Esophagus muscularis mucosa (tissue), 4 donors: ENCODE data around the gene HSBP1. TPM values are rescaled to one million over a fixed set of nuclear protein-coding genes. Genes with fewer than 3 reads are reported as not detected.

ENCODE experiments used
- DNase-seq: peaks from one replicate; pipeline ENCODE4 v3.0.0-alpha.2; 2017; ENCODE audit errors: extremely low spot score
- H3K27ac ChIP-seq, 4 donors: fragments of 200-600 bp; sonication (generic); replicated peaks in 1 of 4; 1 replicate in 3 of 4; 2 replicates in 1 of 4; pipeline ENCODE4 v1.5.1; 2016 to 2019; ENCODE audit warnings: mild to moderate bottlenecking in 1 of 4
- H3K27me3 ChIP-seq, 4 donors: fragments of 200-600 bp; sonication (generic); one replicate each; pipeline versions ENCODE4 v1.5.1 to v1.6.0; 2016 to 2019
- H3K36me3 ChIP-seq, 4 donors: fragments of 200-600 bp; sonication (generic); one replicate each; pipeline ENCODE4 v1.5.1; 2016 to 2019
- H3K4me1 ChIP-seq, 4 donors: fragments of 200-600 bp; sonication (generic); one replicate each; pipeline ENCODE4 v1.5.1; 2016 to 2019
- H3K4me3 ChIP-seq, 4 donors: fragments of 200-600 bp; sonication (generic); 1 replicate in 2 of 4; 2 replicates in 2 of 4; pipeline ENCODE4 v1.5.1; 2016 to 2019; ENCODE audit warnings: mild to moderate bottlenecking in 4 of 4, moderate library complexity in 1 of 4
- H3K9me3 ChIP-seq, 4 donors: fragments of 200-600 bp; sonication (generic); 1 replicate in 3 of 4; 2 replicates in 1 of 4; pipeline ENCODE4 v1.5.1; 2016 to 2019
- CTCF ChIP-seq, 3 experiments: fragments of 200-600 bp in 2 of 3; fragments of 450-650 bp in 1 of 3; sonication (generic) in 2 of 3; IDR thresholded peaks; one replicate each; pipeline ENCODE4 v1.5.1; 2017 to 2019; ENCODE audit warnings: antibody characterized with exemption in 3 of 3, mild to moderate bottlenecking in 2 of 3, moderate library complexity in 1 of 3
- EP300 ChIP-seq: sonication (generic); formaldehyde crosslinking; IDR thresholded peaks from one replicate; pipeline ENCODE4 v1.6.1; 2017; ENCODE audit warnings: antibody characterized with exemption
- POLR2A ChIP-seq: fragments of 450-650 bp; IDR thresholded peaks from one replicate; pipeline ENCODE4 v1.6.1; 2017; ENCODE audit warnings: antibody characterized with exemption, moderate library complexity, mild to moderate bottlenecking, low read depth
- POLR2AphosphoS5 ChIP-seq, 2 donors: sonication (generic); formaldehyde crosslinking; IDR thresholded peaks; one replicate each; pipeline ENCODE4 v1.6.1; 2017; ENCODE audit warnings: antibody characterized with exemption in 2 of 2
- WGBS: methylation state at CpG from one replicate; pipeline ENCODE4 v1.1.5; 2018; 5-methylcytosine and 5-hydroxymethylcytosine counted together
- intact Hi-C: fragments of 100-400 bp; cut with DNase I; formaldehyde crosslinking; loops from one replicate; pipeline ENCODE4 v1.15.1; 2023
- total RNA-seq, 4 donors: library from RNA; depleted of rRNA; stranded (reverse); fragments of >200 nt; gene quantifications; one replicate each; pipeline versions ENCODE4 v1.1.0 to v1.2.1, GENCODE V29; 2016

HSBP1 gene
- total RNA-seq, 4 donors from 2014 or later: 12.0 to 49.8 (median 26.4) TPM

DNA sequence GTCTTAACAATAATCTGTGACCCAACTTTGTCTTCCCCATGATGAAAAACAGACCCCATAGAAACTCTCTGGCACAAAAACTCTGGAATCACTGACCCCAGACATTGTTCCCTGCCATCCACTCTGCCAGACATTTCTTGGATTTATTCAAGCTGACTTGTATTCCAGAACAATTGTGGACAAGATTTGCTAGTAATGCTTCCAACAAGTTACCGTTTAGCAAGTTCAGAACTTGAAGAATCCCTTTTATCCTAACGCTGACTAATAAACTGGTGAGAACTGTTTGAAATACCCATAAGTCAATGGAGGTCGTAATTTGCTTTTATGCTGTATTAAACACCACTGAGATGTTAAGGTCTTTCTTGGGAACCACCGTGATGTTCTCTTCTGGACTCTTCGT lies 10.5 kb downstream of the HSBP1 start:
- TF ChIP-seq EP300: no peak
- no peak for TF ChIP-seq CTCF (IDR thresholded peaks at IDR 0.05)
- TF ChIP-seq POLR2AphosphoS5 (IDR thresholded peaks at IDR 0.05): no peak
- TF ChIP-seq POLR2A: no peak
- H3K36me3 ChIP-seq: peaks cover 0 to 2% (median under 1%) of the 10 kb centered on the region in 4 donors
- H3K27ac ChIP-seq: no peak overlapping the region
- H3K4me3 ChIP-seq: no peak overlapping the region
- no peaks in the 10 kb centered on the region for H3K27me3 ChIP-seq
- intact Hi-C loops: no loop called here
- 79% methylated on average over 5 of the region's 5 CpGs for WGBS
- H3K4me1 ChIP-seq: peaks cover 17 to 24% (median 22%) of the 10 kb centered on the region in 4 donors
- no peak for DNase-seq
- no peaks in the 10 kb centered on the region for H3K9me3 ChIP-seq

GRCh38 chr16:83819361-83819760 lies 11.6 kb downstream of the HSBP1 start:
- intact Hi-C loops: no loop called here
- peaks cover 6 to 13% (median 11%) of the 10 kb centered on the region in 4 donors for H3K4me1 ChIP-seq
- TF ChIP-seq EP300 (no peak), POLR2A (no peak), CTCF (IDR thresholded peaks at IDR 0.05) (no peak), POLR2AphosphoS5 (IDR thresholded peaks at IDR 0.05) (no peak)
- H3K27me3 ChIP-seq: no peaks in the 10 kb centered on the region
- H3K4me3 ChIP-seq: no peak overlapping the region
- no peaks in the 10 kb centered on the region for H3K9me3 ChIP-seq
- WGBS: 76% methylated on average over 8 of the region's 8 CpGs
- no peak for DNase-seq
- no peaks in the 10 kb centered on the region for H3K36me3 ChIP-seq
- no peak overlapping the region for H3K27ac ChIP-seq

- H3K27ac ChIP-seq: no peak overlapping the region
- no peaks in the 10 kb centered on the region for H3K27me3 ChIP-seq
- intact Hi-C loops: loop anchor here (1.0 to 10.0 kb wide), 3 partner anchors 53 to 236 kb away; partner anchors contain the start of gene OSGIN1
Measured at GRCh38 chr16:83826146-83826913, 18.6 kb downstream of the HSBP1 start.

GRCh38 chr16:83830091-83830768 lies 22.5 kb downstream of the HSBP1 start:
- Histone ChIP-seq H3K4me3 (no peak overlapping the region), H3K4me1 (peaks cover 0 to 11% (median 7%) of the 10 kb centered on the region in 4 donors), H3K27ac (no peak overlapping the region), H3K9me3 (no peaks in the 10 kb centered on the region), H3K36me3 (no peaks in the 10 kb centered on the region), H3K27me3 (no peaks in the 10 kb centered on the region)
- 89% methylated on average over 24 of the region's 33 CpGs for WGBS
- intact Hi-C loops: no loop called here
- no peak for TF ChIP-seq CTCF (IDR thresholded peaks at IDR 0.05)
- no peak for TF ChIP-seq EP300
- TF ChIP-seq POLR2AphosphoS5 (IDR thresholded peaks at IDR 0.05): no peak
- TF ChIP-seq POLR2A: no peak
- no peak for DNase-seq

More at GRCh38 chr16:83826146-83826913, 18.6 kb downstream of the HSBP1 start:
- no peaks in the 10 kb centered on the region for H3K36me3 ChIP-seq
- H3K4me3 ChIP-seq: no peak overlapping the region
- H3K4me1 ChIP-seq: peaks cover 0 to 11% (median 7%) of the 10 kb centered on the region in 4 donors
- DNase-seq: peak; percentile 95
- TF ChIP-seq POLR2AphosphoS5 (IDR thresholded peaks at IDR 0.05) (peak; percentile 70 to 78), CTCF (IDR thresholded peaks at IDR 0.05) (peak; percentile 90 to 95 (median 90)), EP300 (no peak), POLR2A (no peak)
- WGBS: 44% methylated on average over 21 of the region's 21 CpGs
- H3K9me3 ChIP-seq: no peaks in the 10 kb centered on the region
